ENCODE measurements around the gene USH1G. TPM values are rescaled to one million over a fixed set of nuclear protein-coding genes. Genes with fewer than 3 reads are reported as not detected.

The USH1G gene
- total RNA-seq, 1 donor from 2014 or later: 0.18 TPM

DNA sequence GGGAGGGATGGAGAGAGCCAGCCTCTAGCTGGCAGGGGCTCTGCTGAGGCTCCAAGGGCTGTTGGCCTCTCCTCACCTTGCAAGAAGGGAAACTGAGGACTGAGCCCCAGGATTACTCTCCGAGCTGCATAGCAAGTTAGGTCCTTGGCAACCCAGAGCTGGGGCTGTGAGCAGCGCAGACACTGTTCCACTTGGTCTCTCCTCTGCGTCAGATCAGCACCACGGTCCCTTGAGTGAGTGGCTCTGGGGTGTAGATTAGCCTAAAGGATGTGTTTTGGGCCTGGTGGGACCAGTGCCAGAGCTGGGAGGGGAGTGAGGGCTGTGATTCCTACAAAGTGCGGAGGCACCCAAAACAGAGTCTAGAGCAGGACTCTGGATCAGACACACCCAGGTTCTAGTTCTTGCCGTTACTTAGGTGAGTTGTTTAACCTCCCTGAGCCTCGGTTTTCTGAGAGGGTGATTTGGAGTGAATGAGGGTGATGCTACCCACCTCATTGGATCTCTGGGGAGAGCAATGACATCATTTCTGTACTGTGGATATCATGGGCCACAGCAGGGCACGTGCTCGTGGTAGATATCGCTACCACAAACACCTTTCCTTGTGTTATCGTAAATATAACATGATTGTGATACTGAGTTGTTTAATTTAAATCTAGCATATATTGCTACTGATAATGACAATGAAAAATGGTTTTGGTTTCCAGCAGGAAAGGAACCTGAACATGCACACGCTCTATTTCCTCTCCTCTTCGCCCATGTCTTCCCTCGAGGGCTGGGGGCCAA, 21.5 kb downstream of the USH1G start:
- no peak overlapping the region for H3K27ac Mint-ChIP-seq (ENCODE audit: unreplicated experiment)
- peaks cover 7% of the 10 kb centered on the region for H3K27me3 Mint-ChIP-seq (ENCODE audit: unreplicated experiment)

DNA sequence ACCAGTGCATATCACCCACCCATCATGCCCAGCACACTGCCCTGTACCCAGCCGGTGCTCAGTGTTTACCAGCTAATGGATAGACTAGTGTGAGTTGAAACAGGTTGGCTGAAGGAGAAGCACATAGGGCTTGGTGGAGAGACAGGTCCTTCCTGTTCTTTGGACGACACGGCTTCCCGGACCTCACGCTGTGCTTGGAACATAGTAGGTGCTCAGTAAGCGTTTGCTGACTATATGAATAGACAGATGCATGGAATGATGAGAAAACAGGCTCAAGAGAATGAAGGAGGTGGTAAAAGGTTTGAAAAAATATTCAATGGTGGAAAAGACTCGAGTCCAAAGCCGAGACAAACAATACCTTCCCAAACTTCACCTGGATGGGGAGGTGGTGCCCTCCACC, 22.8 kb downstream of the USH1G start:
- no peak overlapping the region for H3K27ac Mint-ChIP-seq (ENCODE audit: unreplicated experiment)
- no peak for DNase-seq (ENCODE audit: low spot score)
- no peaks in the 10 kb centered on the region for H3K4me1 Mint-ChIP-seq (ENCODE audit: unreplicated experiment)
- peaks cover 4% of the 10 kb centered on the region for H3K27me3 Mint-ChIP-seq (ENCODE audit: unreplicated experiment)
- no peaks in the 10 kb centered on the region for H3K36me3 Mint-ChIP-seq (ENCODE audit: low read depth, unreplicated experiment)
- no peaks in the 10 kb centered on the region for H3K9me3 Mint-ChIP-seq (ENCODE audit: unreplicated experiment)
- TF ChIP-seq, protein P1, sequence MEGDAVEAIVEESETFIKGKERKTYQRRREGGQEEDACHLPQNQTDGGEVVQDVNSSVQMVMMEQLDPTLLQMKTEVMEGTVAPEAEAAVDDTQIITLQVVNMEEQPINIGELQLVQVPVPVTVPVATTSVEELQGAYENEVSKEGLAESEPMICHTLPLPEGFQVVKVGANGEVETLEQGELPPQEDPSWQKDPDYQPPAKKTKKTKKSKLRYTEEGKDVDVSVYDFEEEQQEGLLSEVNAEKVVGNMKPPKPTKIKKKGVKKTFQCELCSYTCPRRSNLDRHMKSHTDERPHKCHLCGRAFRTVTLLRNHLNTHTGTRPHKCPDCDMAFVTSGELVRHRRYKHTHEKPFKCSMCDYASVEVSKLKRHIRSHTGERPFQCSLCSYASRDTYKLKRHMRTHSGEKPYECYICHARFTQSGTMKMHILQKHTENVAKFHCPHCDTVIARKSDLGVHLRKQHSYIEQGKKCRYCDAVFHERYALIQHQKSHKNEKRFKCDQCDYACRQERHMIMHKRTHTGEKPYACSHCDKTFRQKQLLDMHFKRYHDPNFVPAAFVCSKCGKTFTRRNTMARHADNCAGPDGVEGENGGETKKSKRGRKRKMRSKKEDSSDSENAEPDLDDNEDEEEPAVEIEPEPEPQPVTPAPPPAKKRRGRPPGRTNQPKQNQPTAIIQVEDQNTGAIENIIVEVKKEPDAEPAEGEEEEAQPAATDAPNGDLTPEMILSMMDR (IDR thresholded peaks at IDR 0.05; ENCODE audit: unreplicated experiment): no peak
- H3K4me3 Mint-ChIP-seq (ENCODE audit: unreplicated experiment): no peak overlapping the region

More for the DNA sequence above, 21.5 kb downstream of the USH1G start:
- TF ChIP-seq, protein P1 (IDR thresholded peaks at IDR 0.05; ENCODE audit: unreplicated experiment): no peak
- no peak for DNase-seq (ENCODE audit: low spot score)
- Mint-ChIP-seq H3K9me3 (ENCODE audit: unreplicated experiment) (no peaks in the 10 kb centered on the region), H3K4me1 (ENCODE audit: unreplicated experiment) (no peaks in the 10 kb centered on the region), H3K4me3 (ENCODE audit: unreplicated experiment) (no peak overlapping the region), H3K36me3 (ENCODE audit: low read depth, unreplicated experiment) (no peaks in the 10 kb centered on the region)

DNA sequence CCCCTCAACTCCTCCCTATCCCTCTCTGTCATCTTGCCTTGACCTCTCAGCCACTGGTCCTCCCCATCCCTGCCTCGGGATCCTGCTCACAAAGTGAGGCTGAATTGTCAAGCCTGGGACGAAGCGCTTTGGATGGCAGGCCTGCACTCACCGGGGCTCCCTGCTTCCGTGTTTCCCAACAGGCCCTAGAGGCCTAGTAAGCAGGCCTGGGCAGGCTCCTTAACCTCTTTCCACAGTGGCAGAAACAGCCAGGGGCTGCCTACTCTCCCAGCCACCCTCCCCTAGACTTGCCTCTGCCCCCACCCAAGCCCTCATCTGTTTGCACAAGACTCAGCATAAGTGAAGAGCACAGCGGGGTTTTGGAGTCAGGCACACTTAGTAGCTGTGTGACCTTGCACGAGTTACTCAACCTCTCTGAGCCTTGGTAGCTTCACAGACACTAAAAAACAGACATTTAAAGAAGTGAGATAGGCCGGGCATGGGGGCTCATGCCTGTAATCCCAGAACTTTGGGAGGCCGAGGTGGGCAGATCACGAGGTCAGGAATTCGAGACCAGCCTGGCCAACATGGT, 24.6 kb downstream of the USH1G start:
- Mint-ChIP-seq H3K9me3 (ENCODE audit: unreplicated experiment) (no peaks in the 10 kb centered on the region), H3K36me3 (ENCODE audit: low read depth, unreplicated experiment) (no peaks in the 10 kb centered on the region), H3K4me1 (ENCODE audit: unreplicated experiment) (peaks cover 2% of the 10 kb centered on the region), H3K27me3 (ENCODE audit: unreplicated experiment) (peaks cover 9% of the 10 kb centered on the region), H3K4me3 (ENCODE audit: unreplicated experiment) (no peak overlapping the region), H3K27ac (ENCODE audit: unreplicated experiment) (no peak overlapping the region)
- no peak for DNase-seq (ENCODE audit: low spot score)
- TF ChIP-seq, protein P1 (IDR thresholded peaks at IDR 0.05; ENCODE audit: unreplicated experiment): no peak

DNA sequence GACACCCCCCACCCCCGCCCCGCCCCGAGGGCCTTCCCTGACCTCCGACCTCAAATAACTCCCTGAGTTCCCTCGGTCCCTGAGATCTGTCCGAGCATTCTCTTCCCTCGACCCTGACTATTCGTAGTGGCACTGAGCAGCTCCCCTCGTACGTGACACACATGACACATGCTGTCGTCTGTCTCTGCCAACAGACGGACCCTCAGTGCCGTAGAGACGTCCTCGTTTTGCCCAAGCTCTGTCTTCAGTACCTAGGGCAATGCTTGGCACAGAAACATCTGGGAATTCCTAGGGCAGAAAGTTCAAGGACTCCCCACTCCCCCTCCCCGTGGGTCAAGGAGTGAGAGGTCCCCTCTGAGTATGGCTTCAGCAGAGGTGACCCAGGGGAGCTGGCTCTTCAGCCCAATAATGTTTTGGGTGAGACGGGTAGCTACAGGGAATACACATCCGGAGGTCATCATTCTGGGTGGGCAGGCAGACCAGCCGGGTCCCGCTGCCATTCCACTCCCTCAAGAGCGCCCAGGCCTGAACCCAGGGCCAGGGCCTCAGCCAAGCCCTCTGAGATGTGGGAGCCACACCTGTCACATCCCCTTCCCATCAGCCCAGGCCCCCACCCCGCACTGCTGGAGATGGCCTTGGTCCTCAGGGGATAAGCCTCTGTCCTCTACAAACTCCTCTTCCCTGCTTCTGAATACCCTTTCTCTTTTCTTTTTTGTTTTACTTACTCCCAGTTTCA, 29.0 kb downstream of the USH1G start:
- no peaks in the 10 kb centered on the region for H3K9me3 Mint-ChIP-seq (ENCODE audit: unreplicated experiment)
- peaks cover 2% of the 10 kb centered on the region for H3K4me1 Mint-ChIP-seq (ENCODE audit: unreplicated experiment)
- no peak for DNase-seq (ENCODE audit: low spot score)
- H3K36me3 Mint-ChIP-seq (ENCODE audit: low read depth, unreplicated experiment): no peaks in the 10 kb centered on the region
- peaks cover 15% of the 10 kb centered on the region for H3K27me3 Mint-ChIP-seq (ENCODE audit: unreplicated experiment)
- H3K4me3 Mint-ChIP-seq (ENCODE audit: unreplicated experiment): peak overlapping the region; percentile 81
- TF ChIP-seq, protein P1 (IDR thresholded peaks at IDR 0.05; ENCODE audit: unreplicated experiment): no peak
- H3K27ac Mint-ChIP-seq (ENCODE audit: unreplicated experiment): no peak overlapping the region
